GM12878 (cell line): Measurements from ENCODE around the gene NPAS3. TPM values are rescaled to one million over a fixed set of nuclear protein-coding genes. Genes with fewer than 3 reads are reported as not detected.

ENCODE experiments used
- ATAC-seq: fragments of 200-7000 bp; cut with Tn5 transposase; 3 replicates; pipeline ENCODE4 v1.9.1; 2020; ENCODE audit warnings: mild to moderate bottlenecking, moderate library complexity
- BruUV-seq: library from RNA; stranded (reverse); fragments of 400-500 nt; replicated peaks from 2 replicates; lab custom pipeline; 2021; lab: Mats Ljungman, UMichigan
- CTCF ChIA-PET: fragments of 300-600 bp; sonication (Branson Sonifier 250); formaldehyde crosslinking; extraction: SDS; loops from one replicate; lab custom pipeline; 2021; ENCODE audit warnings: inconsistent platforms; lab: Yijun Ruan, JAX
- POLR2A ChIA-PET: fragments of 350-600 bp; formaldehyde crosslinking; extraction: SDS; loops from one replicate; lab custom pipeline; 2021; ENCODE audit warnings: inconsistent platforms; lab: Charles Lee
- RAD21 ChIA-PET: fragments of 300-600 bp; sonication (Branson Sonifier 250); formaldehyde crosslinking; loops from one replicate; lab custom pipeline; 2023; ENCODE audit warnings: antibody characterized with exemption; ENCODE audit not compliant: unreplicated experiment; lab: Charles Lee
- SMC1A ChIA-PET: fragments of 300-600 bp; sonication (Branson Sonifier 250); formaldehyde crosslinking; loops from one replicate; lab custom pipeline; 2023; ENCODE audit not compliant: unreplicated experiment, uncharacterized antibody; lab: Charles Lee
- DNase-seq: peaks from one replicate; pipeline ENCODE4 v3.0.0-alpha.2; 2011; ENCODE audit warnings: low read depth, low spot score
- FAIRE-seq: peaks from 3 replicates; lab custom pipeline; 2011; peaks lifted over from hg19 to GRCh38; lab: Jason Lieb, UNC
- H2AFZ ChIP-seq: 2 replicates; pipeline ENCODE4 v1.6.0; 2011; ENCODE audit warnings: low read depth, low read length, control low read depth; ENCODE audit not compliant: control insufficient read depth
- H3K27ac ChIP-seq: 2 replicates; pipeline ENCODE4 v1.5.1; 2011; ENCODE audit warnings: control low read depth; ENCODE audit not compliant: control insufficient read depth, insufficient read depth
- H3K27me3 ChIP-seq, 2 experiments: replicated peaks in 1 of 2; 2 replicates each; pipeline versions ENCODE4 v1.6.0 to v1.6.1; 2011; ENCODE audit warnings: low read length in 1 of 2; ENCODE audit not compliant: control insufficient read depth in 2 of 2, insufficient read depth in 2 of 2
- H3K36me3 ChIP-seq, 2 experiments: 2 replicates each; pipeline ENCODE4 v1.5.1; 2011; ENCODE audit warnings: low read length in 1 of 2; ENCODE audit not compliant: control insufficient read depth in 2 of 2, insufficient read depth in 2 of 2
- H3K4me1 ChIP-seq: 2 replicates; pipeline ENCODE4 v1.6.1; 2011; ENCODE audit warnings: mild to moderate bottlenecking, low read length, moderate library complexity, mixed read lengths; ENCODE audit not compliant: control insufficient read depth, insufficient read depth
- H3K4me2 ChIP-seq: 2 replicates; pipeline ENCODE4 v1.6.0; 2011; ENCODE audit warnings: control low read depth; ENCODE audit not compliant: control insufficient read depth, insufficient read depth
- H3K4me3 ChIP-seq: fragments of 200-600 bp; sonication (generic); 2 replicates; pipeline ENCODE4 v1.5.1; 2016
- H3K79me2 ChIP-seq: 2 replicates; pipeline ENCODE4 v1.6.0; 2011; ENCODE audit warnings: low read length; ENCODE audit not compliant: control insufficient read depth, insufficient read depth
- H3K9ac ChIP-seq: 2 replicates; pipeline ENCODE4 v1.8.0; 2011; ENCODE audit warnings: low read length, control low read depth, mixed read lengths; ENCODE audit not compliant: control insufficient read depth, insufficient read depth
- H3K9me3 ChIP-seq: replicated peaks from 3 replicates; pipeline ENCODE4 v1.5.1; 2011; ENCODE audit warnings: mild to moderate bottlenecking, low read length; ENCODE audit not compliant: control insufficient read depth, insufficient read depth
- H4K20me1 ChIP-seq: 2 replicates; pipeline ENCODE4 v1.6.0; 2011; ENCODE audit not compliant: control insufficient read depth, insufficient read depth
- POU2F2 ChIP-seq: IDR thresholded peaks from 3 replicates; pipeline ENCODE4 v1.6.1; 2011; ENCODE audit warnings: low read depth, mild to moderate bottlenecking, low read length, borderline replicate concordance
- SIN3A ChIP-seq: IDR thresholded peaks from 2 replicates; pipeline ENCODE4 v1.6.1; 2012; ENCODE audit warnings: low read depth, low read length, improper control_type of control experiment
- STAT1 ChIP-seq: fragments of 450-650 bp; conservative IDR thresholded peaks from 2 replicates; pipeline ENCODE4 v1.6.1; 2014; ENCODE audit warnings: antibody characterized with exemption, mild to moderate bottlenecking
- SUPT20H ChIP-seq: IDR thresholded peaks from 2 replicates; pipeline ENCODE4 v1.6.1; 2011; ENCODE audit warnings: low read depth, mild to moderate bottlenecking, low read length, moderate library complexity, borderline replicate concordance; ENCODE audit not compliant: control insufficient read depth
- WGBS: methylation state at CpG from one replicate; pipeline ENCODE4 v1.1.6; 2016; ENCODE audit warnings: low lambda C conversion rate; ENCODE audit not compliant: insufficient replicate concordance, insufficient coverage; ENCODE audit errors: missing lambda C conversion rate; 5-methylcytosine and 5-hydroxymethylcytosine counted together
- in situ Hi-C: fragments of 300-500 bp; cut with MboI; formaldehyde crosslinking; loops from 9 replicates; pipeline ENCODE4 v1.14.3; 2018; ENCODE audit warnings: mixed read lengths
- intact Hi-C: fragments of 100-400 bp; cut with micrococcal nuclease; formaldehyde crosslinking; loops from one replicate; pipeline ENCODE4 v1.14.2; 2022; ENCODE audit not compliant: unreplicated experiment
- polyA plus RNA-seq, 11 experiments: library from polyadenylated mRNA; depleted of rRNA in 4 of 11; unstranded in 6 of 11; stranded (reverse) in 5 of 11; fragments of >200 nt; fragmentation: Nextera tagmentation in 4 of 11; fragmentation: Illumina TruSeq in 1 of 11; extraction: Ambion mirVana in 4 of 11; extraction: Trizol in 1 of 11; gene quantifications; 1 replicate in 1 of 11; 2 replicates in 10 of 11; pipeline versions ENCODE4 v1.2.1 to v1.2.3, GENCODE V29; 2011 to 2016; ENCODE audit warnings: inconsistent platforms in 2 of 11, missing spikeins in 2 of 11, low read depth in 1 of 11
- total RNA-seq, 4 experiments: library from RNA; depleted of rRNA in 3 of 4; stranded (reverse); fragments of >200 nt in 3 of 4; fragmentation: Illumina TruSeq in 1 of 4; extraction: Trizol in 1 of 4; gene quantifications; 2 replicates each; pipeline versions ENCODE4 v1.2.1 to v1.2.3, GENCODE V29; 2013 to 2021
- TF ChIP-seq, protein P1 (sequence below): IDR thresholded peaks from 2 replicates; pipeline ENCODE4 v1.6.1; 2011; ENCODE audit warnings: low read depth, low read length, improper control_type of control experiment, borderline replicate concordance
- TF ChIP-seq, protein P2 (sequence below): fragments of 450-650 bp; IDR thresholded peaks from 2 replicates; pipeline ENCODE4 v1.6.1; 2017; ENCODE audit warnings: low read depth, mild to moderate bottlenecking, moderate library complexity
- TF ChIP-seq, protein P3 (sequence below): fragments of 450-650 bp; formaldehyde crosslinking; IDR thresholded peaks from 2 replicates; pipeline ENCODE4 v1.4.0; 2022; ENCODE audit warnings: mild to moderate bottlenecking, moderate library complexity

NPAS3 gene
- total and polyA plus RNA-seq, 10 of the 15 experiments (the other 5 are each of a cell fraction or from before 2014, with no cell fraction given) = under 0.01 to 2.7 (median 0.03) TPM; not detected in 6

DNA sequence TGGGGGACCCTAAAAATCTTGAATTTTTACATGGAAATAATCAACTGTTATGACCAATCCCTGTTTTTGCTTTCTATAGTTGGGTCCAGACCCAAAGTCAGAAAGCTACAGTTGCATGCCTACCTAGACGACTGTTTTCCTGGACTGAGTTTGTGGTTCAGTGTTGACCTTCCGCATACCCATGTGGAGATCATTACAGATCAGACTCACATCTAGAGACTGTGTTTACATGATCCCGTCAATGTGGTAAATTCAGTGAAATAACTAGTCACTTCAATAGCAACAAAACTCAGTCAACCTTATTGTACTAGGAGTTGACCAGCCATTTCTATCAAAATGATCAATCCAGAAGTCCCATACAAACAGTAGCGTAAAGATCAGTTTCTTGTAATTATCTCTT, 754.6 kb downstream of the NPAS3 start:
- intact Hi-C loops (no loop called here), in situ Hi-C loops (no loop called here)
- H3K27ac ChIP-seq = no peak overlapping the region
- no peaks in the 10 kb centered on the region for H4K20me1 ChIP-seq
- no peak for DNase-seq
- 62% methylated on average over 4 of the region's 4 CpGs for WGBS
- ATAC-seq = no peak
- ChIA-PET POLR2A (interaction anchor here (0.7 kb wide), 1 partner anchor 32 kb away, joined by 4 read pairs; no protein-coding TSS in a partner anchor), SMC1A (interaction anchor here (1.1 to 5.1 kb wide), 7 partner anchors 10 to 1102 kb away, joined by 3 to 30 read pairs (median 4); no protein-coding TSS in a partner anchor), RAD21 (interaction anchor here (1.0 kb wide), 1 partner anchor 100 kb away, joined by 3 read pairs; no protein-coding TSS in a partner anchor), CTCF (interaction anchor here (0.7 to 3.5 kb wide), 6 partner anchors 15 to 629 kb away, joined by 3 to 13 read pairs (median 4); no protein-coding TSS in a partner anchor)
- no peak overlapping the region for H3K4me3 ChIP-seq
- peak; percentile 49 for FAIRE-seq
- no TSS peak for BruUV-seq
- no peak overlapping the region for H3K9ac ChIP-seq
- H3K4me1 ChIP-seq = no peaks in the 10 kb centered on the region
- no peaks in the 10 kb centered on the region for H3K79me2 ChIP-seq
- no peaks in the 10 kb centered on the region for H3K27me3 ChIP-seq
- no peak overlapping the region for H3K4me2 ChIP-seq
- no peak for TF ChIP-seq SIN3A
- TF ChIP-seq, protein P1, sequence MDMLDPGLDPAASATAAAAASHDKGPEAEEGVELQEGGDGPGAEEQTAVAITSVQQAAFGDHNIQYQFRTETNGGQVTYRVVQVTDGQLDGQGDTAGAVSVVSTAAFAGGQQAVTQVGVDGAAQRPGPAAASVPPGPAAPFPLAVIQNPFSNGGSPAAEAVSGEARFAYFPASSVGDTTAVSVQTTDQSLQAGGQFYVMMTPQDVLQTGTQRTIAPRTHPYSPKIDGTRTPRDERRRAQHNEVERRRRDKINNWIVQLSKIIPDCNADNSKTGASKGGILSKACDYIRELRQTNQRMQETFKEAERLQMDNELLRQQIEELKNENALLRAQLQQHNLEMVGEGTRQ = no peak
- no peak for TF ChIP-seq STAT1
- TF ChIP-seq POU2F2 = no peak
- TF ChIP-seq, protein P2, sequence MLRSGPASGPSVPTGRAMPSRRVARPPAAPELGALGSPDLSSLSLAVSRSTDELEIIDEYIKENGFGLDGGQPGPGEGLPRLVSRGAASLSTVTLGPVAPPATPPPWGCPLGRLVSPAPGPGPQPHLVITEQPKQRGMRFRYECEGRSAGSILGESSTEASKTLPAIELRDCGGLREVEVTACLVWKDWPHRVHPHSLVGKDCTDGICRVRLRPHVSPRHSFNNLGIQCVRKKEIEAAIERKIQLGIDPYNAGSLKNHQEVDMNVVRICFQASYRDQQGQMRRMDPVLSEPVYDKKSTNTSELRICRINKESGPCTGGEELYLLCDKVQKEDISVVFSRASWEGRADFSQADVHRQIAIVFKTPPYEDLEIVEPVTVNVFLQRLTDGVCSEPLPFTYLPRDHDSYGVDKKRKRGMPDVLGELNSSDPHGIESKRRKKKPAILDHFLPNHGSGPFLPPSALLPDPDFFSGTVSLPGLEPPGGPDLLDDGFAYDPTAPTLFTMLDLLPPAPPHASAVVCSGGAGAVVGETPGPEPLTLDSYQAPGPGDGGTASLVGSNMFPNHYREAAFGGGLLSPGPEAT = no peak
- TF ChIP-seq, protein P3, sequence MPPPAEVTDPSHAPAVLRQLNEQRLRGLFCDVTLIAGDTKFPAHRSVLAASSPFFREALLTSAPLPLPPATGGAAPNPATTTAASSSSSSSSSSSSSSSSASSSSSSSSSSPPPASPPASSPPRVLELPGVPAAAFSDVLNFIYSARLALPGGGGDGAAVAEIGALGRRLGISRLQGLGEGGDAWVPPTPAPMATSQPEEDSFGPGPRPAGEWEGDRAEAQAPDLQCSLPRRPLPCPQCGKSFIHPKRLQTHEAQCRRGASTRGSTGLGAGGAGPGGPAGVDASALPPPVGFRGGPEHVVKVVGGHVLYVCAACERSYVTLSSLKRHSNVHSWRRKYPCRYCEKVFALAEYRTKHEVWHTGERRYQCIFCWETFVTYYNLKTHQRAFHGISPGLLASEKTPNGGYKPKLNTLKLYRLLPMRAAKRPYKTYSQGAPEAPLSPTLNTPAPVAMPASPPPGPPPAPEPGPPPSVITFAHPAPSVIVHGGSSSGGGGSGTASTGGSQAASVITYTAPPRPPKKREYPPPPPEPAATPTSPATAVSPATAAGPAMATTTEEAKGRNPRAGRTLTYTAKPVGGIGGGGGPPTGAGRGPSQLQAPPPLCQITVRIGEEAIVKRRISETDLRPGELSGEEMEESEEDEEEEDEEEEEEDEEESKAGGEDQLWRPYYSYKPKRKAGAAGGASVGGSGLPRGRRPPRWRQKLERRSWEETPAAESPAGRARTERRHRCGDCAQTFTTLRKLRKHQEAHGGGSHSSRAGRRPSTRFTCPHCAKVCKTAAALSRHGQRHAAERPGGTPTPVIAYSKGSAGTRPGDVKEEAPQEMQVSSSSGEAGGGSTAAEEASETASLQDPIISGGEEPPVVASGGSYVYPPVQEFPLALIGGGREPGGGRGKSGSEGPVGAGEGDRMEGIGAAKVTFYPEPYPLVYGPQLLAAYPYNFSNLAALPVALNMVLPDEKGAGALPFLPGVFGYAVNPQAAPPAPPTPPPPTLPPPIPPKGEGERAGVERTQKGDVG (CRISPR knock-in tag) = no peak
- TF ChIP-seq SUPT20H = no peak
- H3K36me3 ChIP-seq = no peaks in the 10 kb centered on the region
- H2AFZ ChIP-seq = no peak overlapping the region
- no peaks in the 10 kb centered on the region for H3K9me3 ChIP-seq
